Mucosa of descending colon (tissue), 3 donors: Measurements from ENCODE around the gene LGALS3BP. TPM values are rescaled to one million over a fixed set of nuclear protein-coding genes. Genes with fewer than 3 reads are reported as not detected.

Experiments used
- ATAC-seq: fragments of 200-7000 bp; cut with Tn5 transposase; one replicate; pipeline ENCODE4 v1.9.1; 2020; ENCODE audit warnings: mild to moderate bottlenecking, moderate library complexity
- DNase-seq, 3 donors: peaks; one replicate each; pipeline ENCODE4 v3.0.0-alpha.2; 2020
- H3K36me3 ChIP-seq: fragments of 200-600 bp; one replicate; pipeline ENCODE4 v1.8.0; 2021; ENCODE audit warnings: low read depth, mild to moderate bottlenecking
- H3K4me1 ChIP-seq: fragments of 200-600 bp; one replicate; pipeline ENCODE4 v1.8.0; 2021; ENCODE audit warnings: low read depth, mild to moderate bottlenecking
- H3K4me3 ChIP-seq: fragments of 200-600 bp; one replicate; pipeline ENCODE4 v1.8.0; 2021; ENCODE audit warnings: mild to moderate bottlenecking
- H3K9me3 ChIP-seq: fragments of 200-600 bp; one replicate; pipeline ENCODE4 v1.8.0; 2021; ENCODE audit warnings: mild to moderate bottlenecking
- intact Hi-C, 2 donors: fragments of 100-400 bp; cut with DNase I in 1 of 2; cut with micrococcal nuclease in 1 of 2; formaldehyde crosslinking; loops; one replicate each; pipeline versions ENCODE4 v1.11.0 to v1.11.1; 2022; cut with DNase I, micrococcal nuclease
- total RNA-seq, 3 donors: library from RNA; stranded (reverse); fragmentation: NEBNext Ultra II Directional in 2 of 3; extraction: Animal tissue kit (Norgen Biotek cat#: 25700) in 2 of 3; gene quantifications; one replicate each; pipeline versions ENCODE4 v1.2.1 to v1.2.4, GENCODE V29; 2021 to 2023
- TF ChIP-seq, protein P1 (sequence below): fragments of 200-600 bp; IDR thresholded peaks from one replicate; pipeline ENCODE4 v1.8.0; 2022; ENCODE audit warnings: antibody characterized with exemption, mild to moderate bottlenecking
- donor health status: DM: no; HTN: no; CAD: no; lungs with moderate emphysema.
- donor health status: DM: no; HTN: no; CAD: no.
- donor health status: DM: no; HTN: yes; CAD: no.

The LGALS3BP gene
- total RNA-seq, 3 donors from 2014 or later = 329 to 838 (median 752) TPM

DNA sequence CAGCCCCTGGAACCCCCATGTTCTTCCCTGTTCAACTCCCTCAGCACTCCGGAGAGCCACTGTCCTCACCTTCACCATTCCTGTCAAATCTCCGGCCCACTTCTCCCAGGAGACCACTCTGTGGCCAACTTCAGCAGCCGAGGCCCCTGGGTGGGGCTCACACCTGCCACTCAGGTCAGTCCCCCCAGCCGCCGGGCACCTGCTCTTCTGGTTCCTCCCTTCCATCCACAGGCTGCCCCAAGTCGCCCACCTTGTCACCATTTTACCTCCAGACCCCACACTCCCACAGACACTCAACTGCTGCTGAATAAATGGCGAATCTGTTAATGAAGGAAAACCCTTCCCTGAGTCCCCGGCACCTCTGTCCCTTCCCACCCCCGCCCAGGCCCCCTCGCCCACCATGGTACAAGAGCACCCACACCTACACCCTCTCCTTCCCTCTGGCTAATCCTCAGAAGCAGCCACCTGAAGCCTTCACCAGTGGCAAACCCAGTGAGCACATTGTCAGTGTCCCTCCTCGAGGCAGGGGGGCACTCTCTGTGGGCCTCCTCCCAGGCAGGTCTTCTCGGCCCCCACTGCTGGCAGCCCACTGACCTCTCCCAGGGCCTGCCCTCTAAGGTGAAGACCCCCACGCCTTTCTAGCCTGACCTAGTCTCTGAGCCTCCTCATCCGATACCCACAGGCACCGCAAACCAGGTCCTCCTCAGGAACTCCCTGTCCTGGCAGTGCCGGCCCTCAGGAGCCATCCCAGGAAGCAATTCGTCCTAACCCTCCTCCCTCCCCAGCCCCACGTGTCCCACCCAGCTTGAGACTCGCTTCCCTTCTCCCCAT lies 21.7 kb upstream of the LGALS3BP start:
- no peaks in the 10 kb centered on the region for H3K36me3 ChIP-seq
- ATAC-seq (no peak), DNase-seq (peak in 2 of 3 donors; percentile 54)
- H3K9me3 ChIP-seq = no peaks in the 10 kb centered on the region
- H3K4me3 ChIP-seq = no peak overlapping the region
- peaks cover 71% of the 10 kb centered on the region for H3K4me1 ChIP-seq
- intact Hi-C loops = no loop called here
- TF ChIP-seq, protein P1, sequence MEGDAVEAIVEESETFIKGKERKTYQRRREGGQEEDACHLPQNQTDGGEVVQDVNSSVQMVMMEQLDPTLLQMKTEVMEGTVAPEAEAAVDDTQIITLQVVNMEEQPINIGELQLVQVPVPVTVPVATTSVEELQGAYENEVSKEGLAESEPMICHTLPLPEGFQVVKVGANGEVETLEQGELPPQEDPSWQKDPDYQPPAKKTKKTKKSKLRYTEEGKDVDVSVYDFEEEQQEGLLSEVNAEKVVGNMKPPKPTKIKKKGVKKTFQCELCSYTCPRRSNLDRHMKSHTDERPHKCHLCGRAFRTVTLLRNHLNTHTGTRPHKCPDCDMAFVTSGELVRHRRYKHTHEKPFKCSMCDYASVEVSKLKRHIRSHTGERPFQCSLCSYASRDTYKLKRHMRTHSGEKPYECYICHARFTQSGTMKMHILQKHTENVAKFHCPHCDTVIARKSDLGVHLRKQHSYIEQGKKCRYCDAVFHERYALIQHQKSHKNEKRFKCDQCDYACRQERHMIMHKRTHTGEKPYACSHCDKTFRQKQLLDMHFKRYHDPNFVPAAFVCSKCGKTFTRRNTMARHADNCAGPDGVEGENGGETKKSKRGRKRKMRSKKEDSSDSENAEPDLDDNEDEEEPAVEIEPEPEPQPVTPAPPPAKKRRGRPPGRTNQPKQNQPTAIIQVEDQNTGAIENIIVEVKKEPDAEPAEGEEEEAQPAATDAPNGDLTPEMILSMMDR = no peak

DNA sequence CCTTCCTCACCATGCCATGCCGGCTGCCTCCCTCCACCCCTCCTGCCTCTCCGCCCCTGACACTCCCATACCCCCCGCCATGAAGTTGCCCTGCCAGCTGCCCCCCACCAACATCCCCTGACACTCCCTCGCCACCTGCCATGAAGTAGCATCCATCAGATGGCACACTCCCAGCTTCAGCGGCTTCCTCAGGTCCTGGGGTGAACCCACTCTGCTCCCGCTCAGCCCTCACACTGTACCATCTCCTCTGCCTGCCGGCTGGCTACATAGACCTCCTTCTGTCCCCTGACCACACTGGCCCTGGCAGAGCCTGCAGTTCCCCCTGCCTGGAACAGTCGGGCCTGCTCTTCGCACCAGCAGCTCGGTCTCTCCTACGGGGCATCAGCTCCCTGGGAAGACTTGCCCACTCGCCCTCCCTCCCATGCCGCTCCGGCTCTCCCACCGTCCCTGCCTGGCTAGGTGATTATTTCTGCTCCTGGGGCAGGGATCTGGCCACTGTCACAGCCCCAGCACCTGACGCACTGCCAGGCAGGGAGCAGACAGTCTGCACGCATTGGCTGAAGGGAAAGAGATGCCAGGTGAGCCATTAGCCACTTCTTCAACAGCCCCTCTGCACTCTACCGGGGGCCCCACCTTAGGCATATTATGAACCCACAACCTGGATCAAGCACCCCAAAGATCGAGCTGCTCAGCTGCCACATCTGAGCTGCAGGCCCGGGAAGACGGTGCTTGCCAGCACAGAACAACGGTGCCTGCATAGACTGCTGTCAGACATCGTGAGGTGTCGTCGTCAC lies 20.9 kb upstream of the LGALS3BP start:
- Histone ChIP-seq H3K4me3 (no peak overlapping the region), H3K9me3 (no peaks in the 10 kb centered on the region), H3K36me3 (no peaks in the 10 kb centered on the region), H3K4me1 (peaks cover 69% of the 10 kb centered on the region)
- DNase-seq (peak; percentile 12 to 52 (median 37)), ATAC-seq (no peak)
- TF ChIP-seq, protein P1 = no peak
- intact Hi-C loops = no loop called here

DNA sequence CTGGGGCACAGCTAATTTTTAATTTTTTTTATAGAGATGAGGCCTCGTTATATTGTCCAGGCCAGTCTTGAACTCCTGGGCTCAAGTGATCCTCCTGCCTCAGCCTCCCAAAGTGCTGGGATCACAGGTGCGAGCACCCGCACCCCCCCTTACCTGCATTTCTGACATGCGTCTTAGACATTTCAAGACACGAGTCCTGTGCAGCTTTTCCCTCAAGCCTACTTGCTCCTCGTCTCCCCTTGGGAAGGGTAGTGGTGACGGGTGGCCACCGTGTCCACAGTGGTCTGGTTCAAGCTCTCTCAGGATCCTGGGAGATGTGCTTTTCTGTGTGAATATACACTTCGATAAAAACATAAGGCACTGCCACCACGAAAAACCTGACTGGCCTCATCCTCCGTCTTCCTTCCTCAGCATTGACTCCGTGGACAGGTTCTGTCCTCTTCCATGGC lies 20.2 kb upstream of the LGALS3BP start:
- TF ChIP-seq, protein P1 = no peak
- DNase-seq (no peak), ATAC-seq (no peak)
- H3K4me3 ChIP-seq = no peak overlapping the region
- peaks cover 70% of the 10 kb centered on the region for H3K4me1 ChIP-seq
- intact Hi-C loops = no loop called here
- no peaks in the 10 kb centered on the region for H3K36me3 ChIP-seq
- no peaks in the 10 kb centered on the region for H3K9me3 ChIP-seq

DNA sequence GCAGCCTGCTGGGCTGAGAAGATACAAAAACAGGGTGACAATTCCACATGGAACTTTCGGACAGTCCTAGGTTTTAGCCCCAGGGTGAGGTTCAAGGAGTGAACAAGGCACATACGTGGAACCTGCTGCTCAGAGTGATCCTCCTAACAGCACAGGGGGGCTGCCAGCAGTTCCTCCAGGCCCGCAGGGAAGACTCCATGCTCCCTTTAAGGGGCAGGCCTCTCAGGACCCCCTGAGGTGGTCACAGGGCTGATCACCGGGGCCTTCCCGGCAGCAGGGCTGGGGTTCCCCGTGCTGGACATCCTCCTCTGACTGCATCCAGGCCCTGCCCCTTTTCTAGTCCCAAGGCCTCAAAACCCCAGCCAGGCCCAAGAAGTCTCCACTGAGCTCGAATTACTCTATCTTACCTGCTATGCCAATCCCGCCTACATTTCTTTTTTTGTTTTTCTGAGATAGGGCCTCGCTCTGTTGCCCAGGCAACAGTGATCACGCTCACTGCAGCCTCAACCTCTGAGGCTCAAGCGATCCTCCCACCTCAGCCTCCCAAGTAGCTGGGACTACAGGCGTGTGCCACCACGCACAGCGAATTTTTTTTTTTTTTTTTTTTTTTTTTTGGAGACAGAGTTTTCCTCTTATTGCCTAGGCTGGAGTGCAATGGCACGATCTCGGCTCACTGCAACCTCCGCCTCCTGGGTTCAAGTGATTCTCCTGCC lies 19.5 kb upstream of the LGALS3BP start:
- intact Hi-C loops = no loop called here
- Histone ChIP-seq H3K4me1 (peaks cover 78% of the 10 kb centered on the region), H3K36me3 (no peaks in the 10 kb centered on the region), H3K4me3 (no peak overlapping the region), H3K9me3 (no peaks in the 10 kb centered on the region)
- ATAC-seq (no peak), DNase-seq (peak in 2 of 3 donors; percentile 31 to 48)
- TF ChIP-seq, protein P1 = no peak

DNA sequence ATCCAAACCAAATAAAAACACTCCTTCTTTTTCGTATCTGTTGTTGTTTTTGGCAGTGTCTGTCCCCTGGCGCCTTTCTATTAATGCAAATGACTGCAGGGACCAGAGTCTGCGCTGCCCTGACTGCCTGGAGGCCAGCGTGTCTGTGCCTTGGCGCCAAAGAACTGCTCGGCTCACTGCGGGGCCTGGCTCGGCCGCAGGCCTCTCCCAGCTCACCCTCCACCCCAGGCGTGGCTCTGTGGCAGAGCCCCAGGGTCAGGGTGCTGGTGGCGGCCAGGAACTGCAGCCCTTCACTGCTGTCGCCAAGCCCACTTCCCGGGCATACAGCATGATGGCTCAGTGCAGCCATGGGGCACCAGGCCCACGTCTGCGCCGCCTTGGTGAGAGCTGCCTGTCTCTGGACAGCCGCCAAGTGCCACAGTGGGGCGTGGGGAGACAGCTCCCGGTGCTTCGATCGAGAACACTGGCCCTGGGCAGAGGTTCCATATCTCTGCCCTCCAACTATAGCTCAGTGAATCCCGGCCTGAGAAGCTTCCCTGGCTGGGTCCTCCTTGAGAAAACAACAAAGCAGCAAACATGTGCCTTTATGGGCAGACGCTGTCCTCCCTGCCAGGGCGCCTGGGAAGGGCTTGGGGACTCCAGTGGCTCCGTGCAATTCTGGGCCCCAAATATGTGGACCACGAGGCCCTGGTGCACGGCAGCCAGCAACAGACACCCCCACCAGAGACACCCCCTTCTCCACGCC lies 18.8 kb upstream of the LGALS3BP start:
- DNase-seq (peak; percentile 83 to 90 (median 89)), ATAC-seq (peak; percentile 56)
- no peak overlapping the region for H3K4me3 ChIP-seq
- H3K9me3 ChIP-seq = no peaks in the 10 kb centered on the region
- no peaks in the 10 kb centered on the region for H3K36me3 ChIP-seq
- H3K4me1 ChIP-seq = peaks cover 80% of the 10 kb centered on the region
- TF ChIP-seq, protein P1 = no peak
- intact Hi-C loops = no loop called here
